CD1c-positive myeloid dendritic cell (primary cell): ENCODE results near the gene PQBP1.

Experiments used
- DNase-seq: peaks from one replicate; pipeline ENCODE4 v3.0.0-alpha.2; 2016; ENCODE audit errors: extremely low spot score

PQBP1 gene

GRCh38 chrX:48923771-48924170 lies 26.0 kb downstream of the PQBP1 start:
- no peak for DNase-seq

GRCh38 chrX:48924270-48924669 lies 26.5 kb downstream of the PQBP1 start:
- DNase-seq, result no peak

GRCh38 chrX:48927123-48927522 lies 29.4 kb downstream of the PQBP1 start:
- DNase-seq, result no peak

GRCh38 chrX:48927736-48928382 lies 30.1 kb downstream of the PQBP1 start:
- no peak for DNase-seq

- no peak for DNase-seq
Measured at GRCh38 chrX:48933757-48934156, 36.0 kb downstream of the PQBP1 start.

GRCh38 chrX:48934581-48935300 lies 37.0 kb downstream of the PQBP1 start:
- DNase-seq, result peak; percentile 28

GRCh38 chrX:48935301-48935670 lies 37.6 kb downstream of the PQBP1 start:
- DNase-seq, result peak; percentile 44

- no peak for DNase-seq
Measured at GRCh38 chrX:48936429-48937053, 38.8 kb downstream of the PQBP1 start.

GRCh38 chrX:48937054-48937907 lies 39.6 kb downstream of the PQBP1 start:
- peak; percentile 80 for DNase-seq

GRCh38 chrX:48938721-48939425 lies 41.1 kb downstream of the PQBP1 start:
- no peak for DNase-seq

- DNase-seq, result no peak
Measured at GRCh38 chrX:48939524-48940228, 41.9 kb downstream of the PQBP1 start.

GRCh38 chrX:48940404-48940955 lies 42.8 kb downstream of the PQBP1 start:
- DNase-seq, result no peak

- DNase-seq, result no peak
Measured at GRCh38 chrX:48942895-48943294, 45.2 kb downstream of the PQBP1 start.

GRCh38 chrX:48945517-48946348 lies 48.0 kb downstream of the PQBP1 start:
- peak; percentile 46 for DNase-seq

GRCh38 chrX:48948589-48948988 lies 50.9 kb downstream of the PQBP1 start:
- DNase-seq, result no peak
